Ovary (tissue), 9 donors: ENCODE data around the gene GMPS. TPM values are rescaled to one million over a fixed set of nuclear protein-coding genes. Genes with fewer than 3 reads are reported as not detected.

Source experiments
- DNase-seq, 5 donors: peaks; one replicate each; pipeline ENCODE4 v3.0.0-alpha.2; 2019 to 2020
- H3K27ac ChIP-seq, 2 donors: fragments of 200-600 bp; one replicate each; pipeline versions ENCODE4 v1.5.1 to v1.8.0; 2019 to 2022
- H3K27me3 ChIP-seq: fragments of 200-600 bp; one replicate; pipeline ENCODE4 v1.8.0; 2022
- H3K36me3 ChIP-seq: fragments of 200-600 bp; sonication (generic); one replicate; pipeline ENCODE4 v1.5.1; 2019
- H3K4me1 ChIP-seq: one replicate; pipeline ENCODE4 v1.8.1; 2013; ENCODE audit warnings: mild to moderate bottlenecking, moderate library complexity; ENCODE audit not compliant: insufficient read depth
- H3K4me3 ChIP-seq: fragments of 200-600 bp; sonication (generic); one replicate; pipeline ENCODE4 v1.5.1; 2017
- H3K9me3 ChIP-seq, 2 donors: fragments of 200-600 bp in 1 of 2; sonication (generic) in 1 of 2; one replicate each; pipeline versions ENCODE4 v1.5.1 to v1.8.1; 2013 to 2019; ENCODE audit warnings: mild to moderate bottlenecking in 1 of 2, moderate library complexity in 1 of 2
- CTCF ChIP-seq, 3 donors: fragments of 450-650 bp in 2 of 3; fragments of 200-600 bp in 1 of 3; IDR thresholded peaks; one replicate each; pipeline versions ENCODE4 v1.5.1 to v1.8.0; 2016 to 2022; ENCODE audit warnings: antibody characterized with exemption in 3 of 3, mild to moderate bottlenecking in 1 of 3
- EP300 ChIP-seq: sonication (generic); formaldehyde crosslinking; IDR thresholded peaks from one replicate; pipeline ENCODE4 v1.6.1; 2017; ENCODE audit warnings: antibody characterized with exemption
- POLR2A ChIP-seq: fragments of 450-650 bp; IDR thresholded peaks from one replicate; pipeline ENCODE4 v1.6.1; 2017; ENCODE audit warnings: antibody characterized with exemption, mild to moderate bottlenecking, moderate library complexity
- WGBS, 3 donors: extraction: QIAGEN DNeasy Blood & Tissue Kit in 1 of 3; methylation state at CpG; one replicate each; pipeline versions ENCODE4 v1.1.5 to v1.1.7; 2013 to 2017; 5-methylcytosine and 5-hydroxymethylcytosine counted together
- intact Hi-C, 4 donors: fragments of 100-400 bp; cut with DNase I; formaldehyde crosslinking; loops; one replicate each; pipeline versions ENCODE4 v1.11.0 to v1.15.1; 2022 to 2023
- polyA plus RNA-seq, 2 donors: library from polyadenylated mRNA; stranded (reverse); fragments of 200-250 nt in 1 of 2; fragments of 350-450 nt in 1 of 2; fragmentation: Illumina TruSeq in 1 of 2; extraction: RNeasy Lipid Tissue Mini Kit (QIAGEN cat#74804) in 1 of 2; gene quantifications; one replicate each; pipeline ENCODE4 v1.2.3, GENCODE V29; 2013 to 2014
- total RNA-seq, 7 donors: library from RNA; depleted of rRNA in 2 of 7; stranded (reverse); fragments of >200 nt in 2 of 7; fragmentation: NEBNext Ultra II Directional in 3 of 7; extraction: Animal tissue kit (Norgen Biotek cat#: 25700) in 3 of 7; gene quantifications; one replicate each; pipeline versions ENCODE4 v1.1.0 to v1.2.4, GENCODE V29; 2016 to 2023
- donor health status: DM: no; HTN: no; CAD: no; lungs with moderate emphysema.
- donor health status: DM: no; HTN: no; CAD: no.
- donor health status: Bipolar disorder and iron deficiency.
- donor health status: DM: yes; HTN: yes; CAD: no.
- donor health status: DM: no; HTN: no; CAD: no.
- donor health status: DM: yes; HTN: yes; CAD: no.

The GMPS gene
- total and polyA plus RNA-seq, 9 donors: 16.2 to 62.1 (median 48.8) TPM

GRCh38 chr3:155889952-155890351 is 19.5 kb downstream of the GMPS start:
- H3K36me3 ChIP-seq: no peaks in the 10 kb centered on the region
- no peak overlapping the region for H3K4me3 ChIP-seq
- no peak overlapping the region for H3K27ac ChIP-seq
- TF ChIP-seq CTCF (IDR thresholded peaks at IDR 0.05) (no peak), EP300 (no peak), POLR2A (no peak)
- 21 to 37% (median 26%) methylated on average over 1 of the region's 1 CpG for WGBS, 3 donors
- intact Hi-C loops: no loop called here
- H3K27me3 ChIP-seq: no peaks in the 10 kb centered on the region
- no peak for DNase-seq
- no peaks in the 10 kb centered on the region for H3K9me3 ChIP-seq
- H3K4me1 ChIP-seq: peaks cover 11% of the 10 kb centered on the region

- Histone ChIP-seq H3K27ac (no peak overlapping the region), H3K4me3 (no peak overlapping the region), H3K9me3 (no peaks in the 10 kb centered on the region), H3K4me1 (peaks cover 11% of the 10 kb centered on the region), H3K36me3 (no peaks in the 10 kb centered on the region), H3K27me3 (no peaks in the 10 kb centered on the region)
- TF ChIP-seq POLR2A: no peak
- 9 to 13% (median 13%) methylated on average over 2 of the region's 2 CpGs for WGBS, 3 donors
- no peak for DNase-seq
- intact Hi-C loops: no loop called here
Observed at GRCh38 chr3:155890671-155891190, 20.3 kb downstream of the GMPS start.

- WGBS, 3 donors: 93 to 95% (median 94%) methylated on average over 5 of the region's 5 CpGs
- Histone ChIP-seq H3K9me3 (no peaks in the 10 kb centered on the region), H3K4me3 (no peak overlapping the region), H3K4me1 (peaks cover 11% of the 10 kb centered on the region), H3K27me3 (no peaks in the 10 kb centered on the region), H3K27ac (no peak overlapping the region), H3K36me3 (no peaks in the 10 kb centered on the region)
- no peak for TF ChIP-seq CTCF (IDR thresholded peaks at IDR 0.05)
- no peak for TF ChIP-seq POLR2A
- no peak for TF ChIP-seq EP300
- intact Hi-C loops: no loop called here
- no peak for DNase-seq
Observed at GRCh38 chr3:155891321-155891720, 20.9 kb downstream of the GMPS start.

GRCh38 chr3:155895379-155895900 is 25.0 kb downstream of the GMPS start:
- WGBS, 3 donors: 97 to 98% (median 97%) methylated on average over 7 of the region's 7 CpGs
- H3K9me3 ChIP-seq: no peaks in the 10 kb centered on the region
- no peaks in the 10 kb centered on the region for H3K36me3 ChIP-seq
- no peak for DNase-seq
- no peak for TF ChIP-seq EP300
- no peak for TF ChIP-seq POLR2A
- TF ChIP-seq CTCF (IDR thresholded peaks at IDR 0.05): no peak
- no peak overlapping the region for H3K27ac ChIP-seq
- intact Hi-C loops: no loop called here
- H3K27me3 ChIP-seq: no peaks in the 10 kb centered on the region
- H3K4me1 ChIP-seq: peaks cover 8% of the 10 kb centered on the region
- no peak overlapping the region for H3K4me3 ChIP-seq

- Histone ChIP-seq H3K4me1 (no peaks in the 10 kb centered on the region), H3K27ac (no peak overlapping the region), H3K9me3 (no peaks in the 10 kb centered on the region), H3K27me3 (no peaks in the 10 kb centered on the region), H3K4me3 (no peak overlapping the region), H3K36me3 (no peaks in the 10 kb centered on the region)
- TF ChIP-seq POLR2A (no peak), CTCF (IDR thresholded peaks at IDR 0.05) (no peak), EP300 (no peak)
- WGBS, 3 donors: 97 to 100% (median 97%) methylated on average over 1 of the region's 1 CpG
- intact Hi-C loops: no loop called here
- DNase-seq: no peak
Observed at GRCh38 chr3:155906900-155907299, 36.5 kb downstream of the GMPS start.
